Neuron (in vitro differentiated cells): ENCODE measurements around the gene CCRL2.
"Not testable (repeated sequence)": the region's sequence is repeated elsewhere in the genome, so short reads cannot be mapped to it uniquely, and the experiment has no call there.

ENCODE experiments used
- H2AFZ ChIP-seq: one replicate; pipeline ENCODE4 v1.6.1; 2013; ENCODE audit warnings: low read depth, mild to moderate bottlenecking, inconsistent platforms, low read length, moderate library complexity
- H3K27me3 ChIP-seq: one replicate; pipeline ENCODE4 v1.6.1; 2013; ENCODE audit warnings: low read length; ENCODE audit not compliant: insufficient read depth
- H3K36me3 ChIP-seq: one replicate; pipeline ENCODE4 v1.6.1; 2013; ENCODE audit warnings: low read length; ENCODE audit not compliant: insufficient read depth
- H3K4me1 ChIP-seq: one replicate; pipeline ENCODE4 v1.6.1; 2013; ENCODE audit warnings: low read length; ENCODE audit not compliant: insufficient read depth
- H3K4me3 ChIP-seq: 2 replicates; pipeline ENCODE4 v1.5.1; 2013; ENCODE audit warnings: mild to moderate bottlenecking, low read length, moderate library complexity
- H3K9me3 ChIP-seq: one replicate; pipeline ENCODE4 v1.6.1; 2013; ENCODE audit warnings: low read length

The CCRL2 gene

DNA sequence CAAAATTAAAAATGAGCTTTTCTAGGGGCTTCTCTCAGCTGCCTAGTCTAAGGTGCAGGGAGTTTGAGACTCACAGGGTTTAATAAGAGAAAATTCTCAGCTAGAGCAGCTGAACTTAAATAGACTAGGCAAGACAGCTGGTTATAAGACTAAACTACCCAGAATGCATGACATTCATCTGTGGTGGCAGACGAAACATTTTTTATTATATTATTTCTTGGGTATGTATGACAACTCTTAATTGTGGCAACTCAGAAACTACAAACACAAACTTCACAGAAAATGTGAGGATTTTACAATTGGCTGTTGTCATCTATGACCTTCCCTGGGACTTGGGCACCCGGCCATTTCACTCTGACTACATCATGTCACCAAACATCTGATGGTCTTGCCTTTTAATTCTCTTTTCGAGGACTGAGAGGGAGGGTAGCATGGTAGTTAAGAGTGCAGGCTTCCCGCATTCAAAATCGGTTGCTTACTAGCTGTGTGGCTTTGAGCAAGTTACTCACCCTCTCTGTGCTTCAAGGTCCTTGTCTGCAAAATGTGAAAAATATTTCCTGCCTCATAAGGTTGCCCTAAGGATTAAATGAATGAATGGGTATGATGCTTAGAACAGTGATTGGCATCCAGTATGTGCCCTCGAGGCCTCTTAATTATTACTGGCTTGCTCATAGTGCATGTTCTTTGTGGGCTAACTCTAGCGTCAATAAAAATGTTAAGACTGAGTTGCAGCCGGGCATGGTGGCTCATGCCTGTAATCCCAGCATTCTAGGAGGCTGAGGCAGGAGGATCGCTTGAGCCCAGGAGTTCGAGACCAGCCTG, 35.3 kb upstream of the CCRL2 start:
- Histone ChIP-seq H3K27me3 (peaks cover 6% of the 10 kb centered on the region), H3K9me3 (no peaks in the 10 kb centered on the region), H2AFZ (no peak overlapping the region), H3K4me3 (no peak overlapping the region), H3K36me3 (no peaks in the 10 kb centered on the region), H3K4me1 (no peaks in the 10 kb centered on the region)

- H3K36me3 ChIP-seq = no peaks in the 10 kb centered on the region
- H3K4me3 ChIP-seq = no peak overlapping the region
- peaks cover 6% of the 10 kb centered on the region for H3K27me3 ChIP-seq
- no peaks in the 10 kb centered on the region for H3K4me1 ChIP-seq
- H2AFZ ChIP-seq = no peak overlapping the region
- H3K9me3 ChIP-seq = no peaks in the 10 kb centered on the region
Measured at GRCh38 chr3:46372492-46373359, 34.3 kb upstream of the CCRL2 start.

DNA sequence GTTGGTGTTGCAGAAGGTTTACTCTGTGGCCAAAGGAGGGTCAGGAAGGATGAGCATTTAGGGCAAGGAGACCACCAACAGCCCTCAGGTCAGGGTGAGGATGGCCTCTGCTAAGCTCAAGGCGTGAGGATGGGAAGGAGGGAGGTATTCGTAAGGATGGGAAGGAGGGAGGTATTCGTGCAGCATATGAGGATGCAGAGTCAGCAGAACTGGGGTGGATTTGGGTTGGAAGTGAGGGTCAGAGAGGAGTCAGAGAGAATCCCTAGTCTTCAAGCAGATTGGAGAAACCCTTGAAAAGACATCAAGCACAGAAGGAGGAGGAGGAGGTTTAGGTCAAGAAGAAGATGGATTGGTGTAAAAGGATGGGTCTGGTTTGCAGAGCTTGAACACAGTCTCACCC, 32.3 kb upstream of the CCRL2 start:
- Histone ChIP-seq H2AFZ (no peak overlapping the region), H3K36me3 (no peaks in the 10 kb centered on the region), H3K9me3 (no peaks in the 10 kb centered on the region), H3K4me1 (no peaks in the 10 kb centered on the region), H3K27me3 (peaks cover 3% of the 10 kb centered on the region), H3K4me3 (no peak overlapping the region)

DNA sequence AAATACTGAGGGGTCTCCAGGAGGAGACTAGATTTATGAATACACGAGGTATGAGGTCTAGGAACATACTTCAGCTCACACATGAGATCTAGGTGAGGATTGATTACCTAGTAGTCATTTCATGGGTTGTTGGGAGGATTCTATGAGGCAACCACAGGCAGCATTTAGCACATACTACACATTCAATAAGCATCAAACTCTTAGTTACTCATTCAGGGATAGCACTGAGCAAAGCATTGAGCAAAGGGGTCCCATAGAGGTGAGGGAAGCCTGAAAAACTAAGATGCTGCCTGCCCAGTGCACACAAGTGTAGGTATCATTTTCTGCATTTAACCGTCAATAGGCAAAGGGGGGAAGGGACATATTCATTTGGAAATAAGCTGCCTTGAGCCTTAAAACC, 31.8 kb upstream of the CCRL2 start:
- peaks cover 3% of the 10 kb centered on the region for H3K27me3 ChIP-seq
- H3K4me1 ChIP-seq = no peaks in the 10 kb centered on the region
- H3K9me3 ChIP-seq = no peaks in the 10 kb centered on the region
- H3K4me3 ChIP-seq = no peak overlapping the region
- no peak overlapping the region for H2AFZ ChIP-seq
- H3K36me3 ChIP-seq = no peaks in the 10 kb centered on the region

DNA sequence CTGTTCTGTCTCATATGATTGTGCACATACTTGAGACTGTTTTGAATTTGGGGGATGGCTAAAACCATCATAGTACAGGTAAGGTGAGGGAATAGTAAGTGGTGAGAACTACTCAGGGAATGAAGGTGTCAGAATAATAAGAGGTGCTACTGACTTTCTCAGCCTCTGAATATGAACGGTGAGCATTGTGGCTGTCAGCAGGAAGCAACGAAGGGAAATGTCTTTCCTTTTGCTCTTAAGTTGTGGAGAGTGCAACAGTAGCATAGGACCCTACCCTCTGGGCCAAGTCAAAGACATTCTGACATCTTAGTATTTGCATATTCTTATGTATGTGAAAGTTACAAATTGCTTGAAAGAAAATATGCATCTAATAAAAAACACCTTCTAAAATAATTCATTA, 31.2 kb upstream of the CCRL2 start:
- no peaks in the 10 kb centered on the region for H3K36me3 ChIP-seq
- no peaks in the 10 kb centered on the region for H3K4me1 ChIP-seq
- H2AFZ ChIP-seq = no peak overlapping the region
- peaks cover 3% of the 10 kb centered on the region for H3K27me3 ChIP-seq
- no peaks in the 10 kb centered on the region for H3K9me3 ChIP-seq
- H3K4me3 ChIP-seq = no peak overlapping the region

- H3K27me3 ChIP-seq = peaks cover 3% of the 10 kb centered on the region
- no peak overlapping the region for H2AFZ ChIP-seq
- no peaks in the 10 kb centered on the region for H3K9me3 ChIP-seq
- no peaks in the 10 kb centered on the region for H3K4me1 ChIP-seq
- no peaks in the 10 kb centered on the region for H3K36me3 ChIP-seq
- no peak overlapping the region for H3K4me3 ChIP-seq
Measured at GRCh38 chr3:46378426-46378942, 28.6 kb upstream of the CCRL2 start.

- H3K27me3 ChIP-seq = peaks cover 2% of the 10 kb centered on the region
- H2AFZ ChIP-seq = no peak overlapping the region
- no peaks in the 10 kb centered on the region for H3K9me3 ChIP-seq
- no peaks in the 10 kb centered on the region for H3K4me1 ChIP-seq
- H3K36me3 ChIP-seq = no peaks in the 10 kb centered on the region
- no peak overlapping the region for H3K4me3 ChIP-seq
Measured at GRCh38 chr3:46380471-46381221, 26.4 kb upstream of the CCRL2 start.

GRCh38 chr3:46381625-46382024, 25.4 kb upstream of the CCRL2 start:
- Histone ChIP-seq H3K4me3 (no peak overlapping the region), H3K36me3 (no peaks in the 10 kb centered on the region), H3K27me3 (peaks cover 2% of the 10 kb centered on the region), H3K9me3 (no peaks in the 10 kb centered on the region), H3K4me1 (no peaks in the 10 kb centered on the region), H2AFZ (no peak overlapping the region)

GRCh38 chr3:46383211-46383950, 23.7 kb upstream of the CCRL2 start:
- H2AFZ ChIP-seq = no peak overlapping the region

GRCh38 chr3:46383951-46384330, 23.1 kb upstream of the CCRL2 start:
- no peak overlapping the region for H2AFZ ChIP-seq
- no peak overlapping the region for H3K4me3 ChIP-seq
- H3K27me3 ChIP-seq = peaks cover 4% of the 10 kb centered on the region
- no peaks in the 10 kb centered on the region for H3K9me3 ChIP-seq
- no peaks in the 10 kb centered on the region for H3K36me3 ChIP-seq
- no peaks in the 10 kb centered on the region for H3K4me1 ChIP-seq

More at GRCh38 chr3:46383211-46383950, 23.7 kb upstream of the CCRL2 start:
- Histone ChIP-seq H3K4me3 (no peak overlapping the region), H3K4me1 (no peaks in the 10 kb centered on the region), H3K27me3 (peaks cover 4% of the 10 kb centered on the region), H3K36me3 (no peaks in the 10 kb centered on the region), H3K9me3 (no peaks in the 10 kb centered on the region)

GRCh38 chr3:46386205-46386604, 20.9 kb upstream of the CCRL2 start:
- Histone ChIP-seq H3K4me1 (no peaks in the 10 kb centered on the region), H3K36me3 (no peaks in the 10 kb centered on the region), H3K27me3 (peaks cover 4% of the 10 kb centered on the region), H2AFZ (no peak overlapping the region), H3K9me3 (no peaks in the 10 kb centered on the region), H3K4me3 (no peak overlapping the region)

- H3K4me3 ChIP-seq, H2AFZ ChIP-seq, H3K27me3 ChIP-seq, H3K36me3 ChIP-seq, H3K4me1 ChIP-seq, H3K9me3 ChIP-seq: not testable (repeated sequence)
Measured at GRCh38 chr3:46388847-46389246, 18.2 kb upstream of the CCRL2 start.
